ENCODE results near the gene SPEG. TPM values are rescaled to one million over a fixed set of nuclear protein-coding genes. Genes with fewer than 3 reads are reported as not detected.

Gene SPEG
- total and polyA plus RNA-seq, 2 of the 13 experiments (the other 11 are each of a cell fraction or from before 2014, with no cell fraction given): 0.18 to 0.24 TPM

GRCh38 chr2:219512524-219513216, 78.0 kb downstream of the SPEG start (continued):
- TF ChIP-seq KAT2B (IDR thresholded peaks at IDR 0.05; ENCODE audit: borderline replicate concordance, low read depth, low read length) (peak; percentile 95), ZNF337 (CRISPR knock-in tag; IDR thresholded peaks at IDR 0.05; ENCODE audit: borderline replicate concordance, low read depth) (no peak), ISX (CRISPR knock-in tag; conservative IDR thresholded peaks at IDR 0.05) (no peak), ZNF878 (CRISPR knock-in tag; IDR thresholded peaks at IDR 0.05) (no peak), ZNF572 (CRISPR knock-in tag; IDR thresholded peaks at IDR 0.05) (0 out of 2 replicates have a peak, but pooled peaks have one; percentile 16), HDAC1 (CRISPR knock-in tag; IDR thresholded peaks at IDR 0.05) (peak; percentile 32; the same call in 1 of the 2 replicates), XBP1 (CRISPR knock-in tag; IDR thresholded peaks at IDR 0.05) (no peak), ETV6 (CRISPR knock-in tag; conservative IDR thresholded peaks at IDR 0.05) (0 out of 2 replicates have a peak, but pooled peaks have one; percentile 36), ZNF510 (CRISPR knock-in tag; IDR thresholded peaks at IDR 0.05; ENCODE audit: low read depth) (no peak), ZNF431 (CRISPR knock-in tag; IDR thresholded peaks at IDR 0.05; ENCODE audit: borderline replicate concordance, low read depth) (no peak), SP140L (CRISPR knock-in tag; IDR thresholded peaks at IDR 0.05; ENCODE audit: borderline replicate concordance) (no peak), ZNF556 (CRISPR knock-in tag; IDR thresholded peaks at IDR 0.05; ENCODE audit: borderline replicate concordance) (peak; percentile 81; the same call in 1 of the 2 replicates), PCBP1 (IDR thresholded peaks at IDR 0.05; ENCODE audit: borderline replicate concordance, low read depth, low read length) (no peak), U2AF1 (optimal IDR thresholded peaks at IDR 0.05; ENCODE audit: low read depth, low read length) (no peak), BRF2 (CRISPR knock-in tag; IDR thresholded peaks at IDR 0.05) (no peak), PAXIP1 (CRISPR knock-in tag; conservative IDR thresholded peaks at IDR 0.05) (peak; percentile 77), RAD21 (CRISPR knock-in tag; IDR thresholded peaks at IDR 0.05) (peak; percentile 15; the same call in 1 of the 2 replicates), ZNF260 (CRISPR knock-in tag; IDR thresholded peaks at IDR 0.05; ENCODE audit: borderline replicate concordance, low read depth) (no peak), IKZF1 (IDR thresholded peaks at IDR 0.05) (no peak), SOX6 (IDR thresholded peaks at IDR 0.05) (no peak), SOX6 (CRISPR knock-in tag; IDR thresholded peaks at IDR 0.05) (peak; percentile 40; the same call in 1 of the 2 replicates), ZNF570 (CRISPR knock-in tag; IDR thresholded peaks at IDR 0.05; ENCODE audit: borderline replicate concordance) (0 out of 2 replicates have a peak, but pooled peaks have one; percentile 37)
- TF ChIP-seq, protein P1, sequence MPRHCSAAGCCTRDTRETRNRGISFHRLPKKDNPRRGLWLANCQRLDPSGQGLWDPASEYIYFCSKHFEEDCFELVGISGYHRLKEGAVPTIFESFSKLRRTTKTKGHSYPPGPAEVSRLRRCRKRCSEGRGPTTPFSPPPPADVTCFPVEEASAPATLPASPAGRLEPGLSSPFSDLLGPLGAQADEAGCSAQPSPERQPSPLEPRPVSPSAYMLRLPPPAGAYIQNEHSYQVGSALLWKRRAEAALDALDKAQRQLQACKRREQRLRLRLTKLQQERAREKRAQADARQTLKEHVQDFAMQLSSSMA (CRISPR knock-in tag; IDR thresholded peaks at IDR 0.05): no peak
- TF ChIP-seq, protein P2, sequence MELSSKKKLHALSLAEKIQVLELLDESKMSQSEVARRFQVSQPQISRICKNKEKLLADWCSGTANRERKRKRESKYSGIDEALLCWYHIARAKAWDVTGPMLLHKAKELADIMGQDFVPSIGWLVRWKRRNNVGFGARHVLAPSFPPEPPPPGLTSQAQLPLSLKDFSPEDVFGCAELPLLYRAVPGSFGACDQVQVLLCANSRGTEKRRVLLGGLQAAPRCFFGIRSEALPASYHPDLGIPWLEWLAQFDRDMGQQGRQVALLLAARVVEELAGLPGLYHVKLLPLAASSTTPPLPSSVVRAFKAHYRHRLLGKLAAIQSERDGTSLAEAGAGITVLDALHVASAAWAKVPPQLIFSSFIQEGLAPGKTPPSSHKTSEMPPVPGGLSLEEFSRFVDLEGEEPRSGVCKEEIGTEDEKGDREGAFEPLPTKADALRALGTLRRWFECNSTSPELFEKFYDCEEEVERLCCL (CRISPR knock-in tag; IDR thresholded peaks at IDR 0.05; ENCODE audit: borderline replicate concordance): no peak
